ENCODE measurements around the gene PIK3AP1. TPM values are rescaled to one million over a fixed set of nuclear protein-coding genes. Genes with fewer than 3 reads are reported as not detected.

Gene PIK3AP1
- total RNA-seq, 1 donor from 2014 or later = 5.4 TPM

DNA sequence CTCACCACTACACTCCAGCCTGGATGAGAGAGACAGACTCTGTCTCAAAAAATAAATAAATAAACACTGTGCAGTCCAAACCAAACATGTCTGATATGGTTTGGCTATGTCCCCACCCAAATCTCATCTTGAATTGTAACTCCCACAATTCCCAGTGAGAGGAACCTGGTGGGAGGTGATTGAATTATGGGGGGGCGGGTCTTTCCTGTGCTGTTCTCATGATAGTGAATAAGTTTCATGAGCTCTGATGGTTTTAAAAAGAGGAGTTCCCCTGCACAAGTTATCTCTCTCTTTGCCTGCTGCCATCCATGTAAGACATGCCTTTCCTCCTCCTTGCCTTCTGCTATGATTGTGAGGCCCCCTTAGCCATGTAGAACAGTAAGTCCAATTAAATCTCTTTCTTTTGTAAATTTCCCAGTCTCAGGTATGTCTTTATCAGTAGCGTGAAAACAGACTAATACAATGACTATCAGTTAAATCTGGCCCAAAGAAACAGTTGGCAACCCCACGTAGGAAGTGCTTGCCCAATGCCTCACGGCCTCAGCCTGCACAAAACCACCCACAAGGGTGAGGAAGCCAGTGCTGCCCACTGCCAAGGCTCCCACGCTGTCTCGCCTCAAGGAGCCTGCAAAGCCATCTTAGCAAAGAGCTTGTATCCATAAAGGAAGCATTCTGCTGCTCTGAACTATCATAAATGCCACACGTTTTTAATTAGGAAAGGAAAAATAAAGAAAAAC, 64.7 kb downstream of the PIK3AP1 start:
- DNase-seq = no peak
- no peak overlapping the region for H3K4me3 ChIP-seq
- intact Hi-C loops (cut with micrococcal nuclease) = no loop called here
- peaks cover 6% of the 10 kb centered on the region for H3K36me3 ChIP-seq
- TF ChIP-seq, protein P1, sequence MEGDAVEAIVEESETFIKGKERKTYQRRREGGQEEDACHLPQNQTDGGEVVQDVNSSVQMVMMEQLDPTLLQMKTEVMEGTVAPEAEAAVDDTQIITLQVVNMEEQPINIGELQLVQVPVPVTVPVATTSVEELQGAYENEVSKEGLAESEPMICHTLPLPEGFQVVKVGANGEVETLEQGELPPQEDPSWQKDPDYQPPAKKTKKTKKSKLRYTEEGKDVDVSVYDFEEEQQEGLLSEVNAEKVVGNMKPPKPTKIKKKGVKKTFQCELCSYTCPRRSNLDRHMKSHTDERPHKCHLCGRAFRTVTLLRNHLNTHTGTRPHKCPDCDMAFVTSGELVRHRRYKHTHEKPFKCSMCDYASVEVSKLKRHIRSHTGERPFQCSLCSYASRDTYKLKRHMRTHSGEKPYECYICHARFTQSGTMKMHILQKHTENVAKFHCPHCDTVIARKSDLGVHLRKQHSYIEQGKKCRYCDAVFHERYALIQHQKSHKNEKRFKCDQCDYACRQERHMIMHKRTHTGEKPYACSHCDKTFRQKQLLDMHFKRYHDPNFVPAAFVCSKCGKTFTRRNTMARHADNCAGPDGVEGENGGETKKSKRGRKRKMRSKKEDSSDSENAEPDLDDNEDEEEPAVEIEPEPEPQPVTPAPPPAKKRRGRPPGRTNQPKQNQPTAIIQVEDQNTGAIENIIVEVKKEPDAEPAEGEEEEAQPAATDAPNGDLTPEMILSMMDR (IDR thresholded peaks at IDR 0.05; ENCODE audit: borderline replicate concordance) = no peak
- peaks cover 15% of the 10 kb centered on the region for H3K4me1 ChIP-seq
- no peaks in the 10 kb centered on the region for H3K9me3 ChIP-seq (replicated peaks)
- no peak overlapping the region for H3K27ac ChIP-seq (replicated peaks)
- H3K27me3 ChIP-seq (ENCODE audit: low read depth) = peaks cover 6% of the 10 kb centered on the region

GRCh38 chr10:96651998-96652431, 68.3 kb downstream of the PIK3AP1 start:
- Histone ChIP-seq H3K27me3 (ENCODE audit: low read depth) (peaks cover 6% of the 10 kb centered on the region), H3K27ac (replicated peaks) (no peak overlapping the region), H3K4me1 (no peaks in the 10 kb centered on the region), H3K9me3 (replicated peaks) (no peaks in the 10 kb centered on the region), H3K4me3 (no peak overlapping the region), H3K36me3 (peaks cover 7% of the 10 kb centered on the region)
- TF ChIP-seq, protein P1 (IDR thresholded peaks at IDR 0.05; ENCODE audit: borderline replicate concordance) = no peak
- intact Hi-C loops (cut with micrococcal nuclease) = no loop called here
- no peak for DNase-seq

- no peak overlapping the region for H3K27ac ChIP-seq (replicated peaks)
- intact Hi-C loops (cut with micrococcal nuclease) = no loop called here
- no peaks in the 10 kb centered on the region for H3K4me1 ChIP-seq
- TF ChIP-seq, protein P1 (IDR thresholded peaks at IDR 0.05; ENCODE audit: borderline replicate concordance) = no peak
- H3K9me3 ChIP-seq (replicated peaks) = no peaks in the 10 kb centered on the region
- peaks cover 7% of the 10 kb centered on the region for H3K36me3 ChIP-seq
- H3K27me3 ChIP-seq (ENCODE audit: low read depth) = peaks cover 6% of the 10 kb centered on the region
- no peak overlapping the region for H3K4me3 ChIP-seq
- DNase-seq = no peak
Measured at GRCh38 chr10:96650958-96651357, 69.4 kb downstream of the PIK3AP1 start.

DNA sequence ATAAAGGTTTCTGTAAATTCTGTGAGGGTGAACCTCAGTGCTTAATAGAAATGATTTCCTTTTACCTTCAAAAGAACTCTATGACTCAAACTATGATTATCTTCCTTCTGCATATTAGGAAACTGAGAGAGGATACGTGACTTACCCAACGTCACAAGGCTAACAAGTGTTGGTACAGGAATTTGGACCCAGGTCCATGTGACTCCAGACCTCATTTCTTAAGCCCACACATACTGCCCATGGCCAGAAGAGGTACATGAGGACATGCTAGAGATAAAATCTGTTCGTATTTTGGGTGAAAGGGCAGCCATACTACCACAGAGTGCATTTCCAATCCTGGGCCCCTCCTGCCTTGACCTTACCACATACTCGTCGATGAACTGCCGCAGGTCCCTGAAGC, 72.0 kb downstream of the PIK3AP1 start:
- H3K27me3 ChIP-seq (ENCODE audit: low read depth) = peaks cover 6% of the 10 kb centered on the region
- intact Hi-C loops (cut with micrococcal nuclease) = no loop called here
- H3K4me3 ChIP-seq = no peak overlapping the region
- DNase-seq = no peak
- H3K4me1 ChIP-seq = no peaks in the 10 kb centered on the region
- H3K27ac ChIP-seq (replicated peaks) = no peak overlapping the region
- TF ChIP-seq, protein P1 (IDR thresholded peaks at IDR 0.05; ENCODE audit: borderline replicate concordance) = no peak
- H3K36me3 ChIP-seq = peaks cover 7% of the 10 kb centered on the region
- H3K9me3 ChIP-seq (replicated peaks) = no peaks in the 10 kb centered on the region

- H3K4me3 ChIP-seq = no peak overlapping the region
- DNase-seq = no peak
- H3K27me3 ChIP-seq (ENCODE audit: low read depth) = peaks cover 6% of the 10 kb centered on the region
- H3K4me1 ChIP-seq = no peaks in the 10 kb centered on the region
- TF ChIP-seq, protein P1 (IDR thresholded peaks at IDR 0.05; ENCODE audit: borderline replicate concordance) = no peak
- H3K9me3 ChIP-seq (replicated peaks) = no peaks in the 10 kb centered on the region
- H3K36me3 ChIP-seq = peaks cover 7% of the 10 kb centered on the region
- H3K27ac ChIP-seq (replicated peaks) = no peak overlapping the region
- intact Hi-C loops (cut with micrococcal nuclease) = no loop called here
Measured at GRCh38 chr10:96647466-96647865, 72.8 kb downstream of the PIK3AP1 start.
